Keratinocyte (primary cell): Measurements from ENCODE around the gene SPOP. TPM values are rescaled to one million over a fixed set of nuclear protein-coding genes. Genes with fewer than 3 reads are reported as not detected.

ENCODE experiments used
- DNase-seq: peaks from one replicate; pipeline ENCODE4 v3.0.0-alpha.2; 2011; ENCODE audit warnings: low read depth, missing footprints, low spot score
- FAIRE-seq: peaks from 2 replicates; lab custom pipeline; 2011; peaks lifted over from hg19 to GRCh38; lab: Jason Lieb, UNC
- H2AFZ ChIP-seq: 2 replicates; pipeline ENCODE4 v1.6.0; 2012; ENCODE audit warnings: low read length, control low read depth, inconsistent platforms; ENCODE audit not compliant: control insufficient read depth
- H3K27ac ChIP-seq: 2 replicates; pipeline ENCODE4 v1.5.1; 2011; ENCODE audit warnings: low read length; ENCODE audit not compliant: control insufficient read depth, insufficient read depth
- H3K27me3 ChIP-seq: 3 replicates; pipeline ENCODE4 v1.6.0; 2011; ENCODE audit warnings: low read length; ENCODE audit not compliant: control insufficient read depth, insufficient read depth; ENCODE audit errors: extremely low read depth
- H3K36me3 ChIP-seq, 2 experiments: 2 replicates in 1 of 2; 3 replicates in 1 of 2; pipeline ENCODE4 v1.5.1; 2011; ENCODE audit warnings: low read length in 2 of 2, mild to moderate bottlenecking in 1 of 2; ENCODE audit not compliant: control insufficient read depth in 2 of 2, insufficient read depth in 2 of 2; ENCODE audit errors: extremely low read depth in 1 of 2
- H3K4me1 ChIP-seq: 3 replicates; pipeline ENCODE4 v1.5.1; 2011; ENCODE audit warnings: low read length; ENCODE audit not compliant: control insufficient read depth, insufficient read depth; ENCODE audit errors: extremely low read depth
- H3K4me2 ChIP-seq: 3 replicates; pipeline ENCODE4 v1.6.0; 2011; ENCODE audit warnings: low read depth, low read length; ENCODE audit not compliant: control insufficient read depth, insufficient read depth; ENCODE audit errors: extremely low read depth
- H3K4me3 ChIP-seq, 3 experiments: fragments of 200-600 bp in 1 of 3; sonication (generic) in 1 of 3; 2 replicates in 2 of 3; 3 replicates in 1 of 3; pipeline ENCODE4 v1.5.1; 2011 to 2016; ENCODE audit warnings: low read length in 3 of 3, mild to moderate bottlenecking in 3 of 3, control low read depth in 2 of 3, inconsistent platforms in 1 of 3, low read depth in 1 of 3, mixed read lengths in 1 of 3, mixed run types in 1 of 3, moderate library complexity in 1 of 3; ENCODE audit not compliant: control insufficient read depth in 2 of 3, insufficient read depth in 2 of 3; ENCODE audit errors: extremely low read depth in 1 of 3
- H3K79me2 ChIP-seq: 2 replicates; pipeline ENCODE4 v1.6.0; 2012; ENCODE audit warnings: low read length; ENCODE audit not compliant: control insufficient read depth, insufficient read depth
- H3K9ac ChIP-seq: 3 replicates; pipeline ENCODE4 v1.6.0; 2011; ENCODE audit warnings: low read length; ENCODE audit not compliant: control insufficient read depth, insufficient read depth; ENCODE audit errors: extremely low read depth
- H3K9me1 ChIP-seq: 3 replicates; pipeline ENCODE4 v1.6.0; 2011; ENCODE audit warnings: low read length; ENCODE audit not compliant: control insufficient read depth, insufficient read depth; ENCODE audit errors: extremely low read depth
- H3K9me3 ChIP-seq: 2 replicates; pipeline ENCODE4 v1.5.1; 2012; ENCODE audit warnings: low read depth, low read length; ENCODE audit not compliant: control insufficient read depth
- H4K20me1 ChIP-seq: 3 replicates; pipeline ENCODE4 v1.6.0; 2011; ENCODE audit warnings: low read length; ENCODE audit not compliant: control insufficient read depth, insufficient read depth; ENCODE audit errors: extremely low read depth
- CTCF ChIP-seq, 3 experiments: IDR thresholded peaks in 1 of 3; conservative IDR thresholded peaks in 1 of 3; optimal IDR thresholded peaks in 1 of 3; 2 replicates in 2 of 3; 3 replicates in 1 of 3; pipeline versions ENCODE3 to v1.5.1; 2011; ENCODE audit warnings: low read length in 3 of 3, mild to moderate bottlenecking in 3 of 3, moderate library complexity in 2 of 3, control low read depth in 1 of 3, inconsistent platforms in 1 of 3; ENCODE audit not compliant: insufficient read depth in 2 of 3; ENCODE audit errors: extremely low read depth in 1 of 3
- EZH2 ChIP-seq: IDR thresholded peaks from one replicate; pipeline ENCODE4 v1.6.1; 2012; ENCODE audit warnings: inconsistent platforms, mild to moderate bottlenecking, low read length, moderate library complexity
- dilution Hi-C: fragments of 300-500 bp; cut with MboI; formaldehyde crosslinking; loops from one replicate; pipeline ENCODE4 v1.7.0; 2020; ENCODE audit warnings: low sequenced_read_pairs; ENCODE audit not compliant: extremely low pct_ligation_motif_present
- polyA plus RNA-seq, 5 experiments: library from polyadenylated mRNA; depleted of rRNA in 3 of 5; stranded (reverse) in 3 of 5; stranded (forward) in 1 of 5; unstranded in 1 of 5; fragments of >200 nt; gene quantifications; 1 replicate in 1 of 5; 2 replicates in 3 of 5; 3 replicates in 1 of 5; pipeline versions ENCODE4 v1.2.1 to v1.2.3, GENCODE V29; 2011 to 2012; ENCODE audit warnings: missing spikeins in 2 of 5, low read depth in 1 of 5, low replicate concordance in 1 of 5

SPOP gene
- polyA plus RNA-seq, 1 donor (not counting 4 experiments of a cell fraction or from before 2014, with no cell fraction given): 27.5 TPM

GRCh38 chr17:49567871-49568694, 109.8 kb downstream of the SPOP start:
- Histone ChIP-seq H3K9ac (peak overlapping the region; percentile 44), H3K4me1 (peaks cover 9% of the 10 kb centered on the region), H3K9me1 (no peaks in the 10 kb centered on the region), H3K27ac (no peak overlapping the region), H3K36me3 (no peaks in the 10 kb centered on the region), H3K79me2 (no peaks in the 10 kb centered on the region), H3K4me2 (peak overlapping the region; percentile 95), H3K9me3 (no peaks in the 10 kb centered on the region), H4K20me1 (no peaks in the 10 kb centered on the region), H3K4me3 (peak overlapping the region; percentile 30 to 70 (median 62)), H2AFZ (peak overlapping the region; percentile 95), H3K27me3 (peaks cover 30% of the 10 kb centered on the region)
- no peak for DNase-seq
- peak; percentile 29 for FAIRE-seq
- dilution Hi-C loops: no loop called here
- TF ChIP-seq CTCF (optimal IDR thresholded peaks at IDR 0.05 in 1 of 3, IDR thresholded peaks at IDR 0.05 in 1 of 3, conservative IDR thresholded peaks at IDR 0.05 in 1 of 3; ENCODE audit: extremely low read depth in 1 of 3, insufficient read depth in 2 of 3, low read length in 3 of 3) (peak; percentile 76 to 94 (median 93)), EZH2 (no peak)

- no peak for DNase-seq
- Histone ChIP-seq H4K20me1 (no peaks in the 10 kb centered on the region), H3K9me3 (no peaks in the 10 kb centered on the region), H3K9ac (no peak overlapping the region), H2AFZ (no peak overlapping the region), H3K79me2 (no peaks in the 10 kb centered on the region), H3K9me1 (no peaks in the 10 kb centered on the region), H3K4me3 (no peak overlapping the region), H3K27ac (no peak overlapping the region), H3K36me3 (no peaks in the 10 kb centered on the region), H3K27me3 (peaks cover 21% of the 10 kb centered on the region), H3K4me1 (peaks cover 9% of the 10 kb centered on the region), H3K4me2 (no peak overlapping the region)
- dilution Hi-C loops: no loop called here
- FAIRE-seq: no peak
- TF ChIP-seq CTCF (optimal IDR thresholded peaks at IDR 0.05 in 1 of 3, IDR thresholded peaks at IDR 0.05 in 1 of 3, conservative IDR thresholded peaks at IDR 0.05 in 1 of 3; ENCODE audit: extremely low read depth in 1 of 3, insufficient read depth in 2 of 3, low read length in 3 of 3) (no peak), EZH2 (no peak)
Observed at GRCh38 chr17:49567104-49567521, 110.8 kb downstream of the SPOP start.
